Measurements from ENCODE around the gene KAT8. TPM values are rescaled to one million over a fixed set of nuclear protein-coding genes. Genes with fewer than 3 reads are reported as not detected.
A peak's percentile ranks its signal among the peaks of the same experiment; 100 is the strongest.

Gene KAT8
- total RNA-seq, 1 experiment from 2014 or later, result 44.9 TPM

DNA sequence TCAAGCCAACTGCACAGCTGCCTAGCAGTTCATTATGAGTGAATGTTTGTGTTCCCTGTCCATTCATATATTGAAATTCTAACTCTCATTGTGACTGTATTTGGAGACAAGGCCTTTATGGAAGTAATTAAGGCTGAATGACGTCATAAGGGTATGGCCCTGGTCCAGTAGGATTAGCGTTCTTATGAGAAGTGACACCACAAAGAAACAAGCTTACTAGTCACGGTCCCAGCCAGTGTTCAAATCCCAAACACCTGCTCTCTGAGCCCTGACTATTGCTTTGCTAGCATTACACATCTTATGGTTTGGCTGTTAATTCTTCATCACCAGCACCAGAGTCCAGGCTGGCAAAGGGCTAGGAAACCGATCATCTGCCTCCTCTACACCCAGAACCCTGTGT, 45.6 kb upstream of the KAT8 start:
- no TSS peak for BruUV-seq (replicated peaks)
- RAD21 ChIA-PET (ENCODE audit: low non-redundant PET in 1 of 2, low total read pairs in 2 of 2, uncharacterized antibody in 2 of 2, unreplicated experiment in 2 of 2), result no interaction called here
- no peaks in the 10 kb centered on the region for H3K27me3 ChIP-seq (ENCODE audit: insufficient read depth, low read length)
- peak overlapping the region; percentile 97 for H3K4me2 ChIP-seq (ENCODE audit: low read length)
- CTCF ChIA-PET, result interaction anchor here (0.9 kb wide), 1 partner anchor 118 kb away, joined by 3 read pairs; no protein-coding TSS in a partner anchor
- POLR2A ChIA-PET, result interaction anchor here (0.6 to 1.5 kb wide), 2 partner anchors 10 to 42 kb away, joined by 3 to 4 read pairs; no protein-coding TSS in a partner anchor
- peak overlapping the region; percentile 100 for H3K27ac ChIP-seq (ENCODE audit: low read depth, low read length)
- H3K4me3 ChIP-seq (replicated peaks in 1 of 2; ENCODE audit: low read depth in 1 of 2, low read length in 2 of 2), result peak overlapping the region; percentile 87 to 99
- no peak overlapping the region for H2AFZ ChIP-seq (ENCODE audit: low read depth, low read length, poor library complexity, severe bottlenecking)
- no peaks in the 10 kb centered on the region for H4K20me1 ChIP-seq (ENCODE audit: insufficient read depth)
- H3K9me2 ChIP-seq (ENCODE audit: insufficient read depth), result no peaks in the 10 kb centered on the region
- H3K79me2 ChIP-seq (ENCODE audit: insufficient read depth, low read length), result peaks cover 80% of the 10 kb centered on the region
- no peaks in the 10 kb centered on the region for H3K9me3 ChIP-seq (ENCODE audit: control insufficient read depth in 1 of 2, insufficient read depth in 1 of 2, low read depth in 1 of 2, low read length in 2 of 2)
- peaks cover 4 to 9% of the 10 kb centered on the region in 2 experiments; a peak in 2 of 4 replicates for H3K36me3 ChIP-seq (ENCODE audit: control insufficient read depth in 1 of 2, insufficient read depth in 2 of 2, low read length in 2 of 2)
- no peak for TF ChIP-seq EZH2phosphoT487 (IDR thresholded peaks at IDR 0.05; ENCODE audit: borderline replicate concordance)
- ATAC-seq (no peak), DNase-seq (ENCODE audit: low read depth, low spot score) (no peak)
- H3K9ac ChIP-seq (ENCODE audit: low read length), result peak overlapping the region; percentile 95
- intact Hi-C loops (cut with micrococcal nuclease), result loop anchor here (2.0 to 10.0 kb wide), 4 partner anchors 39 to 383 kb away; partner anchors contain the start of genes ARMC5, PRSS8 and STX4
- H3K4me1 ChIP-seq (ENCODE audit: control insufficient read depth in 1 of 2, insufficient read depth in 2 of 2, low read length in 2 of 2), result peaks cover 8 to 18% of the 10 kb centered on the region in 2 experiments; a peak in 3 of 4 replicates

DNA sequence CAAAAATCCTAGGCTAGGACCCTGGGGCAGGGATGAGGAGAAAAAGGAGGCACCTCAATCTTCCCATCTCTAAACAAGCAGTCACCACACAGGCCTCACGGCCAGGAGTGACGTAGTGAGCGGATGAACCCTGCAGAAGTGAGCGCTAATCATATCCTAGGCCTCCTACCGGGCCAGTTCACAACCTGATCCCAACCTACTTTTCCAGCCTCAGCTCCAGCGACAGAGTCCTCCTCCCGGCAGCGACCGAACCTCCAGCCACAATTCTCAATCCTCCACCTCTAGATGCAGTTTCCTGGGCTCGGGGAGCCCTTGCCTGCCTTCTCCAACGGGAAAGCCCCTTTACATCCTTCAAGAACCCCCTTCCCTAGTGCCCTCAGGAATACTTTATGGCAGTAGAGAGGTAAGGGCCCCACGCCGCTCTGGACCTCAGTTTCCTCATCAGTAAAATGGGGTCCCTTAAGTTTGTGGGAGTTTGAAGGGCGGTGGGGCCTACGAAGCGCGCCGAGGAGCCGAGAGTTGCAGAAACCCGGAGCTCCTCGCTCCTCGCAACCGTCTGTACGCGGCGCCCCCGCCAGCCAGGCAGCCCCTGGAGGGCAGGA, 44.8 kb upstream of the KAT8 start:
- Histone ChIP-seq H2AFZ (ENCODE audit: low read depth, low read length, poor library complexity, severe bottlenecking) (no peak overlapping the region), H3K4me1 (ENCODE audit: control insufficient read depth in 1 of 2, insufficient read depth in 2 of 2, low read length in 2 of 2) (peaks cover 8 to 18% of the 10 kb centered on the region in 2 experiments; a peak in 3 of 4 replicates), H3K9me2 (ENCODE audit: insufficient read depth) (no peaks in the 10 kb centered on the region), H3K9me3 (ENCODE audit: control insufficient read depth in 1 of 2, insufficient read depth in 1 of 2, low read depth in 1 of 2, low read length in 2 of 2) (no peaks in the 10 kb centered on the region), H3K4me2 (ENCODE audit: low read length) (peak overlapping the region; percentile 97), H3K36me3 (ENCODE audit: control insufficient read depth in 1 of 2, insufficient read depth in 2 of 2, low read length in 2 of 2) (peaks cover 9 to 16% of the 10 kb centered on the region in 2 experiments; a peak in 2 of 4 replicates), H4K20me1 (ENCODE audit: insufficient read depth) (no peaks in the 10 kb centered on the region), H3K27ac (ENCODE audit: low read depth, low read length) (peak overlapping the region; percentile 100), H3K4me3 (replicated peaks in 1 of 2; ENCODE audit: low read depth in 1 of 2, low read length in 2 of 2) (peak overlapping the region; percentile 87 to 99), H3K9ac (ENCODE audit: low read length) (peak overlapping the region; percentile 95), H3K27me3 (ENCODE audit: insufficient read depth, low read length) (no peaks in the 10 kb centered on the region), H3K79me2 (ENCODE audit: insufficient read depth, low read length) (peaks cover 79% of the 10 kb centered on the region)
- intact Hi-C loops (cut with micrococcal nuclease), result loop anchor here (1.0 to 10.0 kb wide), 5 partner anchors 22 to 382 kb away; partner anchors contain the start of genes ARMC5, PRSS8, STX4 and VKORC1
- RAD21 ChIA-PET (ENCODE audit: low non-redundant PET in 1 of 2, low total read pairs in 2 of 2, uncharacterized antibody in 2 of 2, unreplicated experiment in 2 of 2), result interaction anchor here in 1 of 2 experiments (0.8 kb wide), 1 partner anchor 90 kb away, joined by 3 read pairs; no protein-coding TSS in a partner anchor
- CTCF ChIA-PET, result interaction anchor here (0.5 to 1.0 kb wide), 3 partner anchors 70 to 377 kb away, joined by 3 to 4 read pairs (median 3); no protein-coding TSS in a partner anchor
- ATAC-seq (no peak), DNase-seq (ENCODE audit: low read depth, low spot score) (no peak)
- POLR2A ChIA-PET, result interaction anchor here (1.5 kb wide), 1 partner anchor 41 kb away, joined by 4 read pairs; no protein-coding TSS in a partner anchor
- no TSS peak for BruUV-seq (replicated peaks)
- no peak for TF ChIP-seq ELF1 (IDR thresholded peaks at IDR 0.05; ENCODE audit: borderline replicate concordance, low read depth)
- TF ChIP-seq, protein P1, sequence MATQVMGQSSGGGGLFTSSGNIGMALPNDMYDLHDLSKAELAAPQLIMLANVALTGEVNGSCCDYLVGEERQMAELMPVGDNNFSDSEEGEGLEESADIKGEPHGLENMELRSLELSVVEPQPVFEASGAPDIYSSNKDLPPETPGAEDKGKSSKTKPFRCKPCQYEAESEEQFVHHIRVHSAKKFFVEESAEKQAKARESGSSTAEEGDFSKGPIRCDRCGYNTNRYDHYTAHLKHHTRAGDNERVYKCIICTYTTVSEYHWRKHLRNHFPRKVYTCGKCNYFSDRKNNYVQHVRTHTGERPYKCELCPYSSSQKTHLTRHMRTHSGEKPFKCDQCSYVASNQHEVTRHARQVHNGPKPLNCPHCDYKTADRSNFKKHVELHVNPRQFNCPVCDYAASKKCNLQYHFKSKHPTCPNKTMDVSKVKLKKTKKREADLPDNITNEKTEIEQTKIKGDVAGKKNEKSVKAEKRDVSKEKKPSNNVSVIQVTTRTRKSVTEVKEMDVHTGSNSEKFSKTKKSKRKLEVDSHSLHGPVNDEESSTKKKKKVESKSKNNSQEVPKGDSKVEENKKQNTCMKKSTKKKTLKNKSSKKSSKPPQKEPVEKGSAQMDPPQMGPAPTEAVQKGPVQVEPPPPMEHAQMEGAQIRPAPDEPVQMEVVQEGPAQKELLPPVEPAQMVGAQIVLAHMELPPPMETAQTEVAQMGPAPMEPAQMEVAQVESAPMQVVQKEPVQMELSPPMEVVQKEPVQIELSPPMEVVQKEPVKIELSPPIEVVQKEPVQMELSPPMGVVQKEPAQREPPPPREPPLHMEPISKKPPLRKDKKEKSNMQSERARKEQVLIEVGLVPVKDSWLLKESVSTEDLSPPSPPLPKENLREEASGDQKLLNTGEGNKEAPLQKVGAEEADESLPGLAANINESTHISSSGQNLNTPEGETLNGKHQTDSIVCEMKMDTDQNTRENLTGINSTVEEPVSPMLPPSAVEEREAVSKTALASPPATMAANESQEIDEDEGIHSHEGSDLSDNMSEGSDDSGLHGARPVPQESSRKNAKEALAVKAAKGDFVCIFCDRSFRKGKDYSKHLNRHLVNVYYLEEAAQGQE (IDR thresholded peaks at IDR 0.05; ENCODE audit: low read depth), result no peak
- TF ChIP-seq, protein P2, sequence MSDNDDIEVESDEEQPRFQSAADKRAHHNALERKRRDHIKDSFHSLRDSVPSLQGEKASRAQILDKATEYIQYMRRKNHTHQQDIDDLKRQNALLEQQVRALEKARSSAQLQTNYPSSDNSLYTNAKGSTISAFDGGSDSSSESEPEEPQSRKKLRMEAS (IDR thresholded peaks at IDR 0.05), result peak; percentile 7; the same call in 1 of the 2 replicates
- TF ChIP-seq CBX3 (IDR thresholded peaks at IDR 0.05; ENCODE audit: low read depth), result no peak
